T-helper 1 cell treated with Interleukin-12 subunit alpha and Interleukin-12 subunit beta and Interleukin-4 antibody, amounts not matched to agents 30 μg/mL and 1 μg/mL, for 36 hours (primary cell): ENCODE results near the gene CPS1.

Experiments used
- H3K27ac Mint-ChIP-seq: one replicate; pipeline ENCODE4 v1.8.0; 2021; ENCODE audit warnings: mild to moderate bottlenecking, mixed read lengths
- H3K27me3 Mint-ChIP-seq: one replicate; pipeline ENCODE4 v1.8.0; 2021; ENCODE audit warnings: low read depth, mixed read lengths
- H3K36me3 Mint-ChIP-seq: one replicate; pipeline ENCODE4 v1.8.0; 2021; ENCODE audit warnings: low read depth, mixed read lengths
- H3K4me1 Mint-ChIP-seq: one replicate; pipeline ENCODE4 v1.8.0; 2021; ENCODE audit warnings: low read depth, mixed read lengths
- H3K4me3 Mint-ChIP-seq: one replicate; pipeline ENCODE4 v1.8.0; 2021; ENCODE audit warnings: mild to moderate bottlenecking, moderate library complexity, mixed read lengths
- H3K9me3 Mint-ChIP-seq: one replicate; pipeline ENCODE4 v1.8.0; 2021; ENCODE audit warnings: mixed read lengths

The CPS1 gene

GRCh38 chr2:210722092-210722491 lies 165.7 kb downstream of the CPS1 start:
- H3K36me3 Mint-ChIP-seq, result no peaks in the 10 kb centered on the region
- H3K9me3 Mint-ChIP-seq, result peaks cover 2% of the 10 kb centered on the region
- no peak overlapping the region for H3K4me3 Mint-ChIP-seq
- H3K27me3 Mint-ChIP-seq, result no peaks in the 10 kb centered on the region
- H3K27ac Mint-ChIP-seq, result no peak overlapping the region
- H3K4me1 Mint-ChIP-seq, result peaks cover under 1% of the 10 kb centered on the region

GRCh38 chr2:210727549-210727948 lies 171.2 kb downstream of the CPS1 start:
- Mint-ChIP-seq H3K36me3 (no peaks in the 10 kb centered on the region), H3K4me1 (peaks cover 14% of the 10 kb centered on the region), H3K27ac (peak overlapping the region; percentile 49), H3K27me3 (peaks cover 4% of the 10 kb centered on the region), H3K9me3 (peaks cover 10% of the 10 kb centered on the region), H3K4me3 (no peak overlapping the region)
